IPS DF 19.7 (cell line): ENCODE data around the gene SLC12A4.
"Not testable (repeated sequence)": the region's sequence is repeated elsewhere in the genome, so short reads cannot be mapped to it uniquely, and the experiment has no call there.

Experiments used
- DNase-seq: peaks from one replicate; pipeline ENCODE4 v3.0.0-alpha.2; 2013; ENCODE audit warnings: low read depth, low spot score

Gene SLC12A4

DNA sequence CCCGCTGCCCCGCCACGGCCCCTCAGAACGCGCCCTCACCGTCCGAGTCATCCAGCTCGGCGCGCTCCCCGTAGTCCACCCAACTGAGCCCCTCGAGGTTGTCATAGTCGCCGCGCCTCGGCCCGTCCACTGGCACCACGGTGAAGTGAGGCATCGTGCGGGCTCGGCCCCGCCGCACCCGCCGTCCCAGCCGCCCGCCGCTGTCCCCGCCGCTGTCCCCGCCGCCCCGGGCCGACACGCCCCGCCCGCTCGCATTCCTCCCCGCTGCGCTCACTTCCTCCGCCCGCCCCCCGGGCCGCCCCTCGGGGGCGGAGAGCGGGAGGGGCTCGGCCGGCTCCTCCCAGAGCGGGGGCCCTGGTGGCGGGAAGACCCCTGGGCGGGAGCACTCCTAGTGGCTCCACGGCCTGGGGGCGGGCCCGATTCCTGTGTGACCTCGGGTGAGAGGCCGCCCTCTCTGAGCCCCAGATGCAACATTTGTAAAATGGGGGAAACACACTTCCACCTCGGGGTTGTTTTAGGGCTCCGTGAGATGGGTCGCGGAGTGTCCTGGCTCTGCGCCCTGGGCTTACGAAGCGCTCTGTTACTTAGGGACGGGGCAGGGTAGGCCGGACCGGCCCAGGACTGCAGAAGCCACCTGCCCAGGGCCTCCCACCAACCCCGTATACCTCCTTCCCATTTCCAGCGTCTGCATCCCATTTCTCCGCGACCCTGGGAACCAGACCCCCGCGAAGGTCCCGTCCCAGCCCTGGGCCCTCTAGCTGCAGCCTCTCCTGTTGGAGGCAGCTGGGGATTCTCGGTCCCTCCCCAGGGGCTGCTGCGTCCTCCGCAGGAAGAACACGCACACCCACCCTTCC, at the start of gene SLC12A4:
Gene SLC12A4, minus strand, starts transcription at position 238 of the 854 bp plus-strand sequence. Its CDS starts 84 bp downstream, at position 154.
- DNase-seq = no peak

DNA sequence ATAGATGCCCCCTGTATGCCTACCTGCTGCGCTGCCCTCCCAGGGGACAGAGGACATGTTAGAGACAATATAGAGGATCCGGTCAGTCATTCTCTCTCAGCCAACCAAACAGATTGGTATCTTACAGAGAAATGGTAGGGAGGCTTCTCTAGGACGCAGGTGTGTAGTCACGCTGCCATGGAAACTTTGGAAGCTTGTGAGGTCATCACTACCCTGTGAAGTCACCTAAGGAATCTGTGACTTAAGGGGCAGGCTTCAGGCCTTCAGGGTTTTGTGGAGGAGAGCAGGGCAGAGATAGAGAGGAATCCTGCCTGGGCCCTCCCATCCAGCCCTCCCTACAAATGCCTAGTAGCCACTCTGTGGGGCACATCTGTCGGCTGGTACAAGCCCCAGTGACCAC, 47.2 kb upstream of the SLC12A4 start, which contains the start of gene DPEP2NB:
Gene DPEP2NB, minus strand, starts transcription at position 231 of the 400 bp plus-strand sequence. Its CDS starts 141 bp downstream, at position 90.
- no peak for DNase-seq

- no peak for DNase-seq
These were observed 45.0 kb upstream of the SLC12A4 start for GRCh38 chr16:68013440-68013839.

DNA sequence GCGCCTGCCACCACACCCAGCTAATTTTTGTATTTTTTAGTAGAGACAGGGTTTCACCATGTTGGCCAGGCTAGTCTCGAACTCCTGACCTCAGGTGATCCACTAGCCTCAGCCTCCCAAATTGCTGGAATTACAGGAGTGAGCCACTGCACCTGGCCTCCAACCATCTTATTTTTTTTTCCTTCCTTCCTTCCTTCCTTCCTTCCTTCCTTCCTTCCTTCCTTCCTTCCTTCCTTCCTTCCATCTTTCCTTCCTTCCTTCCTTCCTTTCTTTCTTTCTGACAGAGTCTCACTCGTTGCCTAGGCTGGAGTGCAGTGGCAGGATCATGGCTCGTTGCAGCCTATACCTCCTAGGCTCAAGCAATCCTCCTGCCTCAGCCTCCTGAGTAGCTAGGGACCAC, 41.4 kb upstream of the SLC12A4 start:
- DNase-seq = not testable (repeated sequence)

GRCh38 chr16:68009157-68009735, 40.8 kb upstream of the SLC12A4 start:
- no peak for DNase-seq

DNA sequence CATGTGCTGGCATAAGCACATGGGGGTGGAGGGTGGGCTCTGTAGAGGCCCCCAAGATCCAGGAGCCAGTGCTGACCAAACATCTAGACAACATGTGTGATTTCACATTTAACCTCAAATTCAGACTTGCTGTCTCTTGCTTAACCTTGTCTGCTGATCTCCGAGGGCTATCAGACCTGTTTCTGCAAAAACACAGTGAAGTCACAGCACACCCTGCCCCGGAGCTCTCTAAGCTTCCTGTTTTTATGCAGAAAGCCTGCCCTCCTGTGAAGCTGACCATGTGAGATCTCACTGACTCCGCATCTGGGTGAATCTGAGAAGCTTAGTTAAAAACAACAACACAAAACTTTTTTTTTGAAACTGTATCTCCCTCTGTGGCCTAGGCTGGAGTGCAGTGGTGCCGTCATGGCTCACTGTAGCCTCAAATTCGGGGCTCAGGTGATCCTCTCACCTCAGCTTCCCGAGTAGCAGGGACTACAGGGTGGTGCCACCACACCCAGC, 37.4 kb upstream of the SLC12A4 start:
- no peak for DNase-seq

GRCh38 chr16:68005211-68005610, 36.8 kb upstream of the SLC12A4 start:
- DNase-seq = no peak

GRCh38 chr16:68003031-68003430, 34.6 kb upstream of the SLC12A4 start:
- DNase-seq = no peak

- no peak for DNase-seq
These were observed 32.0 kb upstream of the SLC12A4 start for GRCh38 chr16:68000450-68000849.

GRCh38 chr16:67999985-68000384, 31.5 kb upstream of the SLC12A4 start:
- DNase-seq = no peak

GRCh38 chr16:67998779-67999688, 30.6 kb upstream of the SLC12A4 start, which contains the start of gene DPEP2:
Gene DPEP2, minus strand, starts transcription at chr16:67999484. Its CDS starts 6,272 bp downstream, at chr16:67993212.
- not testable (repeated sequence) for DNase-seq

GRCh38 chr16:67998231-67998778, 29.9 kb upstream of the SLC12A4 start:
- DNase-seq = not testable (repeated sequence)

GRCh38 chr16:67996666-67997065, 28.2 kb upstream of the SLC12A4 start:
- DNase-seq = no peak

GRCh38 chr16:67995423-67995822, 27.0 kb upstream of the SLC12A4 start:
- DNase-seq = no peak

DNA sequence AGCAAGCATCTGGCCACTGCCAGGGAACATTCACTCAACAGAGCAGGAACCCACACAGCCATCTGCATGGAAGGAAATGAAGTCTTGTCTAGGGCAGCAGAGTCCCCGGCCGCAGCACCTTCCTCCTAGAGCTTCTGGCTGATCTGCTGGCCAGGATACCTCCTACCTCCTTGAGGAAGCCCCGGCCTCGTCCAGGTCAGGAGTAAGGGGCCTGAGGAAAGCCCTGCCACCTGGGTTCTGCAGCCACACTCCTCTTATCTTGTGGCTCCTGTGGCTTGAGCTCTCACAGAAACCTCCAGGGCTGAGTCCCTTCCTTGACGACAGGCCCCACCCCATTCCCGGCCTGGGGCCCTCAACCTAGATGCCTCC, 25.6 kb upstream of the SLC12A4 start:
- not testable (repeated sequence) for DNase-seq

GRCh38 chr16:67993207-67994039, 25.0 kb upstream of the SLC12A4 start:
- DNase-seq = no peak

DNA sequence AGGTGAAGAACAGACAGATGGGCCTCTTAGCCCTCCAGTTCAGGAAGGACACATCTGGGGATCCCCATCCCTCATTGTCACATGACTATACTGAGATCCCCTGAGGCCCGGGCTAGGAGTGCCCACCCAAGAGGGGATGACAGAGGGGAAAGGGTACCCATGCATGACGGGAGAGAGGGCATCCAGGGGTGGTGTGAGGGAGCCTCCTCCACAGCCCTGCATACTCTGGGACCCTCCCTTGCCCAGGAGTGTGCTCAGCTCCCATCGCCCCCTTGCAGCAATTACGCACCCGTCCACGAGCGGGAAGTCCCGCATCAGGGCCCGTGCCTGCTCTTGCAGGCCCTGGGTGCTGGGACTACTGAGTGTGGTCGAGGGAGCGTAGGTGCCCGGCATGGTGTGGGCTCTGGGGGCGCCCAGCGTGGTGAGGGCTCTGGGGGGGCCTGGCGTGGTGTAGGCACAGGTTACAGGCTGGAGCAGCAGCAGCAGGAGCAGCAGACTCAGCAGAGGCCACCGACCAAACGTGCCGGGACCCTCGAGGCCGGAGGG, 24.3 kb upstream of the SLC12A4 start:
- no peak for DNase-seq

GRCh38 chr16:67990018-67990386, 21.6 kb upstream of the SLC12A4 start:
- DNase-seq = no peak

DNA sequence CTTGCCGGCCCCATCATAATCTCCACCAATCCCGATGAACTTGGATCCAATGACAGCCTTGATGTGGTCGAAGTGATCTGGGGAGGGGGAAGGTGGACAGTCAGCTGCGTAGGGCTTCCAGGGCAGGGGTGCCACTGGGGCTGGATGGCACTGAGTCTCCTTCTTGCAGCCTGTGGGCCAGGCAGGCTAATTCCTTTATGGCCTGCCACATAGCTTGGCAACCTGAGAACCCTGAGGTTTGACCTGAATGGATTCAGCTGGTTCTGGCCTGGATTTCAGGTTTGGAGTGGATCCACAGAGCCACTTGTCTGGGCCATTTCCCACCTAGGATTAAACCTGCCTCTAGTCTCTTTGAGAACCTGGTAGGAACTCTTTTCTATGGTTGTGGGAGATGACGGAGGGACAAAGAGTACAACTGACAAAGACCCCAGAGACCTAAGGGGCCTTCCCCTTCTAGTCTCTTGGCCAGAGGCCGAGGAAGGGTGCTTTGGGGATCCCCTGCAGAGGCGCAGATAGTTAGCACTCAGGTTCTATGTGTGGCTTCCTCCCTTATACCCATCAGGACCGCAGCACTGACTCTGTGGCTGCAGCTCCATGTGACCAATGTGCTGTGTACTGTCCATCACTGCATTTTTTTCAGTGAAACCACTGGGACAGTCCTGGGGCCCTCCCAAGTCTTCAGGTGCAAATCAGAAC, 21.0 kb upstream of the SLC12A4 start:
- no peak for DNase-seq

GRCh38 chr16:67988675-67989074, 20.2 kb upstream of the SLC12A4 start:
- DNase-seq = no peak
